Measurements from ENCODE around the gene PRR20G.
"Not testable (repeated sequence)": the region's sequence is repeated elsewhere in the genome, so short reads cannot be mapped to it uniquely, and the experiment has no call there.

The PRR20G gene

DNA sequence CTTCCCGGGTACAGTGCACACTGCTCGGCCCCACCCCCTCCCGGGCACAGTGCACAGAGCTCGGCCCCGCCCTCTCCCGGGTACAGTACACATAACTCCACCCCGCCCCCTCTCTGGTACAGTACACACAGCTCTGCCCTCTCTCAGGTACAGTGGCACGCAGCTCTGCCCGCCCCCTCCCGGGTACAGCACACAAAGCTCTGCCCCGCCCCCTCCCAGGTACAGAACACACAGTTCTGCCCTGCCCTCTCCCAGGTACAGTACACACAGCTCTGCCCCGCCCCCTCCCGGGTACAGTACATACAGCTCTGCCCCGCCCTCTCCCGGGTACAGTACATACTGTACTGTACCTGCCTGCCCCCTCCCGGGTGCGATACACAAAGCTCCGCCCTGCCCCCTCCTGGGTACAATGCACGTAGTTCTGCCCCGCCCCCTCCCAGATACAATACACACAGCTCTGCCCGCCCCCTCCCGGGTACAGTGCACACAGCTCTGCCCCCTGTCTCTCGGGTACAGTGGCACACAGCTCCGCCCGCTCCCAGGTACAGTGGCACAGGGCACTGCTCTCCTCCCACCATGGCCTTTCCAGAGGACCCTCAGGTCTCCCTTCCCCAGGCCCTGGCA, 16.4 kb upstream of the PRR20G start:
- no peak overlapping the region for H3K4me3 ChIP-seq (ENCODE audit: low read depth, low read length)

DNA sequence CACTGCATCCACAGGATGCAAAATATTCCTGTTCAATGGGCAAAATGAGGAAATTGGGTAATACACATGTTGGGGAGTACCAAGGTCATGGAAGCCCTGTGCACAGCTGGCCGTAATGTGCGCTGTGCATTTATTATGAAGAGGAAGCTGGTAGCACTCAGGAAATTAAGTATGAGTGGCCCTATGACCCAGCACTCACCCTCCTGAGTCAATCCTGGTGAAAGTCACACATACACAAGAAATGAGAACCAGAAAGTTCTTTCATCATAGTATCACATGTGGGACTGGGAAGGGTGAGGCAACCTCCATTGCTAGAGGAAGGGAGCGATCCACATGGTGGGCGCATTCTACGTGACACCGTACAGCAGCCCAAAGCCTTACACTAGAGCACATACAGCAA, 11.4 kb upstream of the PRR20G start:
- H3K4me3 ChIP-seq (ENCODE audit: low read depth, low read length) = no peak overlapping the region

- H3K4me3 ChIP-seq (ENCODE audit: low read depth, low read length) = no peak overlapping the region
Measured at GRCh38 chr3:127296959-127297358, 9.1 kb upstream of the PRR20G start.

DNA sequence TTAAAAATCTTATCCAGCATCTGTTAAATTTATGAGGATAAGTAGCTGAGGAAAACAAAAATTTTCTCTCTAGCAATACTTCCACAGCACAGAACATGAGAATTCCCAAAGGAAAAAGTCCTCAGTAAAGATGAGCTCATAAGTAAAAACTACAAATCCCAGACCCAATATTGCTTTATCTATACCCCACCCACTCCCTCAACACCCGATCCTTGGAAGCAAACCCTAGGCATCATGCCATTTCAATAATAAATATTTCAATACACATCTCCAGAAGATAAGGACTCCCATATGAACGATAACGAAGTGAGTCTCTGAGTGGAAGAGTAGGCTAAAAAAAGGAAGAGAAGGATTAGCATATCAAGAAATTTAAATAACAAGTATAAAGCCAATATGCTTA, 8.3 kb upstream of the PRR20G start:
- H3K4me3 ChIP-seq (ENCODE audit: low read depth, low read length) = no peak overlapping the region

- not testable (repeated sequence) for H3K4me3 ChIP-seq (ENCODE audit: low read depth, low read length)
Measured at GRCh38 chr3:127293650-127294049, 5.8 kb upstream of the PRR20G start.

DNA sequence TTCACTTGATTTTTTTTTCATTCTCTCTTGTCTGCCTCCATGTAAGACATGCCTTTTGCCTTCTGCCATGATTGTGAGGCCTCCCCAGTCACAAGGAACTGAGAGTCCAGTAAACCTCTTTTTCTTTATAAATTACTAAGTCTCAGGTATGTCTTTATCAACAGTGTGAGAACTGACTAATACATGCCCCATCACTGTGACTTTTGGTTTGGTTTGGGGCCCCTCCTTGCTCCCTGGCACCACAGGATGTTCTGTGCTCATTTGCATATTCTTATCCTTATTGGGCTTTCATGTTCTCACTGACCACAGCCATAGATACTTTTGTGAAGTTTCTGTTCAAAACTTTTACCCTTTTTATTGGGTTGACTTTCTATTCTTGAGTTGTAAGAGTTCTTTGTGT, 3.8 kb upstream of the PRR20G start:
- H3K4me3 ChIP-seq (ENCODE audit: low read depth, low read length) = no peak overlapping the region

DNA sequence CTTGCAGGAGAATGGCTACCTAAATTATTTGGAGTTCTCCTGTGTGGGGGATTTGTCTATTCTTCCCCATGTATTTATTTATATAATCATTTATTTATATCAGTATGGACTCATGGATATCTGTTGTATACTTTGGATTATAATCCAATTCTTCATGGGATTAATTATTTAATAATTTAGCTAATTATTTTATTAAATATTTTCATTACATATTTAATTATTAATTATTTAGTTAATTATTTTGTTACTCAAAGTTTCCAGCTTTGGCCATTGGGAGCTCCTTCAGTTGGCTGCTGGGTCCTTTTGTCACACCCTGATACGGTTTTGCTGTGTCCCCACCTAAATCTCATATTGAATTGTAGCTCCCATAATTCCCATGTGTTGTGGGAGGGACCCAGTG, 3.3 kb upstream of the PRR20G start:
- H3K4me3 ChIP-seq (ENCODE audit: low read depth, low read length) = no peak overlapping the region

GRCh38 chr3:127289706-127290575, 2.1 kb upstream of the PRR20G start:
- no peak overlapping the region for H3K4me3 ChIP-seq (ENCODE audit: low read depth, low read length)

DNA sequence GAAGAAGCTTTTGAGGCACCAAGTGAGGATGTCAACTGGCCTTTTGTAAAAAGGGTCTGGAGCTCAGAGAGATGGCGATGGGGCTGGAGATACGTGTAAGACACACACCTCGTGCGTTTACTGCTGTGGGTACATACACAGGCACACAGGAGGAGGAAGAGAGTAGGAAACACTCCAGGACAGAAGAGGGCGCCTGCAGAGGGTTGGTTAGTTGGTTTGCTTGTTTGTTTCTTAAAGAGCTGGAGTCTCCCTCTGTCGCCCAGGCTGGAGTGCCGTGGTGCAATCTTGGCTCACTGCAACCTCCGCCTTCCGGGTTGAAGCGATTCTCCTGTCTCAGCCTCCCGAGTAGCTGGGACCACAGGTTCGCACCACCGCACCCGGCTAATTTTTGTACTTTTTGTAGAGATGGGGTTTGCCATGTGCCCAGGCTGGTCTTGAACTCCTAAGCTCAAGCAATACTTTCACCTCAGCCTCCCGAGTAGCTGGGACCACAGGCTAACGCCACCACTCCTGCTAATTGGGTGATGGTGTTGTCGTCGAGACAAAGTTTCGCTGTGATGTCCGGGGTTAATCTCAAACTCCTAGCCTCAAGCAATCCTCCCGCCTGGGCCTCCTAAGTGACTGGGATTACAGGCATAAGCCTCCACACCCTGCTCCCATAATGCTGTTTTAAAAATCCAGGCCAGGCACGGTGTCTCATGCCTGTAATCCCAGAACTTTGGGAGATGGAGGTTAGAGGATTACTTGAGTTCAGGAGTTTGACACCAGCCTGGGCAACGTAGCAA, 1.3 kb upstream of the PRR20G start:
- H3K4me3 ChIP-seq (ENCODE audit: low read depth, low read length) = no peak overlapping the region

DNA sequence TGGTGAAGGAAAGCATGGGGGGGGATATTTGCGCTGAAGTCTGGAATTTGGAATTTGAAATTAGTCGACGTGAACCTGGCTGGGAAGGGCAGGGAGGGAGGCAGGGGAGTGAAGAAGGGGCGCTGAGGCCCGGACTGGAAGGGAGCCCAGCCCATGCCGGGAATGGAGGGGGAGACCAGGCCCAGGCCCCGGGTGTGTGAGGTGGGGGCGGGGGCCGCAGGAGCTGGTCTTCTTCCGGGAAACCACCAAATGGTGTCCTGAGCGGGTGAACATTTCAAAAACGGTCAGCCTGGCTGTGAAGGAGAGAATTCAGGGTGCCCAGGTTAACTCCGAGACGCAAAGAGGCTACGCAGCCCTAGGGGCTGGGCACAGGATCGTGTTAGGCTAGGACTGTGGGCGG, 497 bp upstream of the PRR20G start:
- no peak overlapping the region for H3K4me3 ChIP-seq (ENCODE audit: low read depth, low read length)

DNA sequence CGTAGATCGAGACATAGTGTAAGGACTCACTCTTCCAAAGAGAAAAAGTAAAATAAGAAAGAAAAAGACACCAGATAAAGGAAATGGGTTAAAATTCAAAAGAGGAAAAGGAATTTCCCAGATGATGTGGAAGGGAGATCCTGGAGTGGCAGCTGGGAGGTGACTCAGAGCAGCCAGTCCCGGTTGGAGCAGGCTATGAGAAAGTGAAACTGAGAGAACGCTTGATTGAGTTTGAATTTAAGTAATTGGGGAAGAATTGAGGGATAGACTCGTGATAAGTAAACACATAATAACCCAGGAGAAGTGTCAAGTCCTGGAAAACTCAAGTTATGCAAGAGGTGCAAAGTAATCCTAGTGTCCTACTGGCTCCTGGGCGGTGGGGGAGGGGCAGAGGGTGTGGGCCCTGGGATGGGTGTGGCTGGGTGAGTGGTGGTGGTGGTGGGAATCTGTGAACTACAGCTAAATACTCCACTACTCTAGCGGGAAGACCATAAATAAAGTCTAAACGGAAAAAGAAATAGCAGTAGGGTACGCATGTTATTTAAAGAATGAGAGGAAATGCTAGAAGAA, 1.2 kb downstream of the PRR20G start:
- H3K4me3 ChIP-seq (ENCODE audit: low read depth, low read length) = no peak overlapping the region

GRCh38 chr3:127284258-127284657, 3.6 kb downstream of the PRR20G start:
- H3K4me3 ChIP-seq (ENCODE audit: low read depth, low read length) = no peak overlapping the region

GRCh38 chr3:127277561-127277960, 10.3 kb downstream of the PRR20G start:
- no peak overlapping the region for H3K4me3 ChIP-seq (ENCODE audit: low read depth, low read length)

DNA sequence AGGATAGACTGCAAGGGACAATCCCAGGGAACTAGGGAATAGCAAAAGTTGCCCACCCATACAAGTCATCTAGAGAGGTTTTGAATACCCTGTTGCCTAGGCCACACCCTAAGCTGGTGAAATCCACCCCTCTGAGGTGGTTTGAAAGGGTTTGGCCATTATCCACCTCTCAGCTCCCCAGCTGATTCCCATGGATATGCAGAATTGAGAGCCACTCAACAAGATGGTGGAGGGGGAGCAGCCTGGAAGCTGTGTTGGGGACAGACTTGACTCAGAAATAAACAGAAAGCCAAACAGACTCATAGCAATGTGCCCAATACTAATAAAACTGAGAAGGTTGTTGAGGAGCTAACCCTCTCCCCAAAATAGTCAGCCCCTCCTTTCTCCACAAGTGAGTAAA, 10.9 kb downstream of the PRR20G start:
- no peak overlapping the region for H3K4me3 ChIP-seq (ENCODE audit: low read depth, low read length)

GRCh38 chr3:127276396-127276795, 11.4 kb downstream of the PRR20G start:
- no peak overlapping the region for H3K4me3 ChIP-seq (ENCODE audit: low read depth, low read length)

DNA sequence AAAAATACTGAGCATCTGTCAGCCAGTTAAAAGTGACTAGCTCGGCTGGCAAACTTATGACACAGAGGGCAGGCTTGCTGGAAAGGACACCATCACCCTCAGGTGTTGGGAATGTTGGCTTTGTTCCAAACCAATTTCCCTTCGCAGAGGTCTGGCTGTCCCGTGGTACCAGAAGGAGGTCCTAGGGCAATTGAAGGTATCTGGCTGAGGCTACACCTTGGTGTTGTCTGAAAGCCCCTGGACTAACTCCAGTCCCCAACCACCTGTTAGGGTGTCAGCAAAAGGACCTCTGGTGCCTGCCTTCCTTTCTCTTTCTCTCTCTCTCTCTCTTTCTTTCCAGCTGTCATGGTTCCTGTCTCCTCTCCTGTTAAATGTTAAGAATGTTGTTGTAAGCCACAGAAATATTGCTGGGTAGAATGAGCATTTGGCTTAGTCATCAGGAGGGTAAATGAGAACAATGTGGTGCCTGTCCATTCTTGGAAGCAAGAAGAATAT, 12.5 kb downstream of the PRR20G start:
- H3K4me3 ChIP-seq (ENCODE audit: low read depth, low read length) = no peak overlapping the region

- H3K4me3 ChIP-seq (ENCODE audit: low read depth, low read length) = no peak overlapping the region
Measured at GRCh38 chr3:127274200-127274760, 13.6 kb downstream of the PRR20G start.

GRCh38 chr3:127273206-127273605, 14.6 kb downstream of the PRR20G start:
- no peak overlapping the region for H3K4me3 ChIP-seq (ENCODE audit: low read depth, low read length)

DNA sequence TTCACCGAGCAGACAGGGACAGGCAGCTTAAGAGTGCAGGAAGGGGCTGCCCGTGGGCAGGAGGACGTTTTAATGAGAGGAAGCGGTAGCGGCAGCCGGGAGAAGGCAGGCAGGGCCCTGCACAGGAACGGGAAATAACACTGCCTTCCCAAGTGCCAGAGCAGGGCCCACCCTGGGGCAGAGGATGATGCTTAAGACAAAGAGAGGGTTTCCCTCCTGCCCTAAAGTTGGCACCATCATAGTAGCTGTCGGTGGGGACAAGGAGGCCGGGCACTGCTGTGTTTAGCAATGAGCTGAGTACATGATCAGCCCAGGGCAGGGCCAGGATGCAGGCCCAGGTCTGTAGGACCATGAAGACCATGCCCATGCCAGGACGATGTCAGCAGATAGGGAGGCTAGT, 21.7 kb downstream of the PRR20G start:
- H3K4me3 ChIP-seq (ENCODE audit: low read depth, low read length) = no peak overlapping the region

DNA sequence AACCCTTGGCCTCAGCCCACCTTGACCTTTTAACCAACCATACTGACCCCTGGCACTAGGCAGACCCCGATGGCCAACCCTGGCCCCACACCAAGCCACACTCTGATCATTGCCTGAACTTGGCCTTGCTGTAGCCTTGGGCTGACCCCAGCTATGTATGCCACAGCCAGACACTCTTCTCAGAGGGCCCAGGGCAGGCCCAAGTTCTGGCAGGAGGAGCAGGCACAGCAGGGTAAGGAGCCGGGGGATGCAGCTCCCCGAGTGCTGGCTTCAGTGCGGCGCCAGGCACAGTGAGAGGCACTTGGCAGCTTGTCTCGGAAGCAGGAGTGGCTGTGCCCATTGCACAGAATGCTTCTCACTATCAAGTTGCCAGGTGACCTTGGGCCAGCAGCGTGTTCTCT, 22.3 kb downstream of the PRR20G start:
- H3K4me3 ChIP-seq (ENCODE audit: low read depth, low read length) = no peak overlapping the region
